GF-D8 (cell line): Measurements from ENCODE around the gene TMEM53.

ENCODE experiments used
- DNase-seq: peaks from one replicate; lab custom pipeline; 2025; lab: John Stamatoyannopoulos, UW

The TMEM53 gene

DNA sequence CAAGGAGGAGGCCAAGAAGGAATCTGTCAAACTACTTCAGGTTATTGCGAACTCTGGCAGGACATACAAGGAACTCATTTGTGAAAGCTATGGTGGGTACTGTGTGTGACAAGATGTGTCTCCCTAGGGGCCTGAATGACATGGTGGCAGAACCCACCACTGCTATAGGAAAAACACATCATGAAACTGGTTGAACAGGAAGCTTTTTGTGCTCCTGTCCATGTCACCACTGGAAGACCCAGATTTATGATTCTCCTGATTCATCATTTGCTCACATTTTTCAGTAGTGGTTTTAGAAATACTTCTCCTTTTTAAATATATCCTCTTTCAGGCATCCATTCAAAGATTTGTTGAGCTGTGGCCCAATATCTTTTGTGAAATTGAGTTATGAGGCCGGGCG is 23.9 kb upstream of the TMEM53 start:
- no peak for DNase-seq

DNA sequence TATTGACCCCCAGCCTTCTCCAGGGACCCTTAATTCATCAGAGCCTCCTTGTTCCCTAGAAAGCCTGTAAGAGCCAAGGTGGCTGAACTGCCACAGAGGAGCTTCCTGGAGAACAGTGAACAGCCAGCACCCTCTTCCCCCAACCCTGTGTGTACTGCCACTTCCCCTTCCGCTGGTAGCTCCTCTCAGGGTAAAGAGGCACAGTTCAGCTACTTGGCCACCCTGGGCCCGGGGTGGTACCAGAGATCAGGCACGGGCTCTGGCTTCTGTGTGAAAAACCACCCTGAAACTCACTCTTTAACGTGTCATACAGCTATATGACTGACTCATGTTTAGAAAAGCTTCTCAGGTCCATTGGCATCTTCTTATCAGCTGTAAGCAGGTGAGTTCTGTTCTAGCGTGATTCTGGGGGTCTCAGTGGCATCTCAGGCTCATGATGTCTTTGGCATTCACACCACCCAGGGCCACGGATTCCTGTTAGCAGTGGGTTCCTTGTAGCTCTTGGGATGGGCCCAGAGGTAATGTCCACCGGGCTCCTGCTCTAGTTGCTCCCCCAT is 22.6 kb upstream of the TMEM53 start:
- DNase-seq = peak; percentile 48

DNA sequence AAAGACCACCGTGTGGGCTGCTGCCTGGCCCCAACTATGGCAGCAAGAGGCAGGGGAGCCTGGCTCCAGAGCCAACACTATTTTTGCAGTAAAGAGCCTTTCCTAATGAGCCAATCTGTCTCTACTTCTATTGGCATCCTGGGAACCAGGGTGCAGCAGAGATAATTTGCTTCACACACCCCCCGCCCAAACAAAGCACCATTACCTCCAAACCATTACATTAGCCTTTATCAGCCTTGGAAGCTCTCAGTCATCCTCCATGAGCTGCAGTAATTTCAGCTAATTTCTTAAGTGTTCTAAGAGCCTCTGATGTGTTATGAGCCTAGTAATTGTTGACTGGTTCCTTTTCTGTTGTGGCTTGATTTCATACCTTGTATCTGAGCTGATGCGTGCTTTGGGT is 21.8 kb upstream of the TMEM53 start:
- no peak for DNase-seq

DNA sequence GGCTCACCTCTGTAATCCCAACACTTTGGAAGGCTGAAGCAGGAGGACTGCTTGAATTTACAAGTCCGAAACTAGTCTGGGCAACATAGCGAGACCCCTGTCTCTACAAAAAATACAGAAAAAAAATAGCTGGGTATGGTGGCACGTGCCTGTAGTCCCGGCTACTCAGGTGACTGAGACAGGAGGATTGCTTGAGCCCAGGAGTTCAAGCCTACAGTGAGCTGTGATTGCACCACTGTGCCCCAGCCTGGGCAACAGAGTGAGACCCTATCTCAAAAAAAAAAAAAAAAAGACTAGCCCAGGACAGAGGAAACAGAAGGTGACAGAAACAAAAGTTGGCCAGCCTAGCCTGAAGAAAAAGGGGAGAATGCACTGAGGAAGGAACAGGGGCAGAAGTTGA is 21.4 kb upstream of the TMEM53 start:
- no peak for DNase-seq

DNA sequence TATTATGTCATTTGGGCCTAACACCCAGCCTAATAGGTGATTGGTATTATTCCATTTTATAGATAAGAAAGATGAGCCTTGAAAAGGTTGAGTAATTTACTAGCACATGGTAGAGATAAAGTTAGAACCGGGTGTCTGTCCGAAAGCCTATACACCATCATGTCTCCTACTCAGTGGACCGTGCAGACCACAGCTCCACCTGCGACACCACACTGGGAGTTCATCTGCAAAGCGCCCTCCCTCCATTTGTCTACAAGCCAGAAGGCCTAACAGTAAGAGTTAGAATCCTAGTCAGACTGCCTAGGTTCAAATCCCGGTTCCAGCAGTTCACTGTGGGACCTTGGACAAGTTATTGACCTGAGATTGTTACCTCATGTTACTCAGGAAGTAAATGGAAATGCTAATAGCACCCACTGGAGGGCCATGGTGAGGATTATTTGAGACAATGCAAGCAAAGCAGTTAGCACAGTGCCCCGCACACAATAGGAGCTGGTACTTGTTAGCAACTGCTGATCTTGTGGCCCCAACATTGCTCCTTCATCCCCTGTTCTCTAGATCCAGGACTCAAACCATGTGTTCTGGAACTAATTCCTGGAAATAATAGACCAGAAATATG is 20.7 kb upstream of the TMEM53 start:
- no peak for DNase-seq

DNA sequence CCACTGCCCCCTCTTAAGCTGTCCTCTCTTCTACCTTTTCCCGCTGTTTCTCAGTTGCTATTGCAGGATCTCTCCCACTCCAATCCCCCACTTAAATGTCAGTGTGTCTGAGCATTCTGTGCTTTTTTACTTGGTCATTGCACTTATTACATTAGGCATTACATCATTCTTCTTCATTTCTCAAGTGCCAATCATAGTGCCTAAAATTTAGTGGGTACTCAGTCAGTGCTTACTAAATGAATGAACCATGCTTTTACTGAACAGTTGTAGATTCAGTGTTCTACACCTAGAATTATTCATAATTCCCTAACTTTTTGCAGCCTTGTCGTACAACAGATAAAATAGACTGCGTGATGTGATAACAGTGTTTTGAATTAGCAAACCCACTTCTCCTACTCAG is 19.6 kb upstream of the TMEM53 start:
- no peak for DNase-seq

DNA sequence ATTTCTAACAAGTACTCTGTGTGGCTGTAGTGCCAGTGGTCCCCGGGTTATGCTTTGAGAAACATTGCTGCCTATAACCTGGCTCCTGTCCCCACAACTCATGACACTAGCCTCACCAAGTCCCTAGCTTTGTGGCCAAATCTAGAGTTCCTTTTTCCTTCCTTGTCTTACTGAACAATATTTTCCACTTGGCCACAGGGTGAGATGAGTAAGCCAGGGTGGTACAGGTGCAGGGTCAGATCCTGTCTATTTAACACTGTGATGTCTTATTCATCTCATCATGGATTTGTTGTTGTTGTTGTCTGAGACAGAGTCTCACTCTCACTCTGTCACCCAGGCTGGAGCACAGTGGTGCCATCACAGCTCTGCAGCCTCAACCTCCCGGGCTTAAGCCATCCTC is 18.9 kb upstream of the TMEM53 start:
- DNase-seq = peak; percentile 38

- DNase-seq = no peak
Measured at GRCh38 chr1:44689447-44689765, 15.1 kb upstream of the TMEM53 start.

DNA sequence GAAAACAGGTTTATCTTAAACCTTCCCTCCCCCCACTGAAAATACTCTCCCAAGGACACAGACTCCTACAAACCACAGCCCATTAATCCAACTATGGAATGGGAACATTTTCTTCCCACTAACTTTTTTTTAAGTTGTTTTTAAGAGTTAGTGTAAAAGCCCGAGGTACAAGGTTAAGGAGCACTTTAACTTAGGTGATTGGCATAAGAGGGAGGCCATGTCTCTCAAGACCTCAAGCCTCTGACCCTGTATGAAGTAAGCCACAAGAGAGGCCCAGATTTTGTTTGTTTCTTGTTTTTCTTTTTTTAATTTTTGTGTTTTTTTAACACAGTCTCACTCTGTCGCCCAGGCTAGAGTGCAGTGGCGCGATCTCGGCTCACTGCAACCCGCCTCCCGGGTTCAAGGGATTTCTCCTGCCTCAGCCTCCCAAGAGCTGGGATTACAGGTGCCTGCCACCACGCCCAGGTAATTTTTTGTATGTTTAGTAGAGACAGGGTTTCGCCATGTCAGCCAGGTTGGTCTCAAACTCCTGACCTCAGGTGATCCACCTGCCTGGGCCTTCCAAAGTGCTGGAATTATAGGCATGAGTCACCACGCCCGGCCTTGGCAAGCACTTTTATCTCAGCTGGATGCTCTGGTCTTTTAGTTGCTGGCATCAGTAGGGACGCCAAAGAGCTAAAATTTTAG is 14.6 kb upstream of the TMEM53 start:
- no peak for DNase-seq

DNA sequence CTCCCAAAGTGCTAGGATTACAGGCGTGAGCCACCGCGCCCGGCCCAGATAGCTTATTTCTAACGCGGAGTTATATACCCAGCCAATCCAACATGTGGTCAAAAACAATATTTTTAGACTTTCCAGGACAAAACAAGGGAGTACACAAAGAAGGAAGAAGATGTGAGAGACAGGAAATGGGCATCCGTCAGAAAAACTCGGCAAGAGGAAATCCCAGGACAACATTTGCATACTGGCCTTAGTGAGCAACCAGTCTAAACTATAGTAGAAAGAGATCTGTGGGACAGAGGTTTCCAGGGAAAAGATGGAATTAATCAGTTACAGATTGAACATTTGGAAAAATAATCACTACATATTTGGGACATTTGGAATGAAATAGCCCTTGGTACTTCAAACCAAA is 11.6 kb upstream of the TMEM53 start:
- no peak for DNase-seq

- no peak for DNase-seq
Measured at GRCh38 chr1:44685218-44685617, 10.9 kb upstream of the TMEM53 start.

- peak; percentile 85 for DNase-seq
Measured at GRCh38 chr1:44684525-44684924, 10.2 kb upstream of the TMEM53 start.

DNA sequence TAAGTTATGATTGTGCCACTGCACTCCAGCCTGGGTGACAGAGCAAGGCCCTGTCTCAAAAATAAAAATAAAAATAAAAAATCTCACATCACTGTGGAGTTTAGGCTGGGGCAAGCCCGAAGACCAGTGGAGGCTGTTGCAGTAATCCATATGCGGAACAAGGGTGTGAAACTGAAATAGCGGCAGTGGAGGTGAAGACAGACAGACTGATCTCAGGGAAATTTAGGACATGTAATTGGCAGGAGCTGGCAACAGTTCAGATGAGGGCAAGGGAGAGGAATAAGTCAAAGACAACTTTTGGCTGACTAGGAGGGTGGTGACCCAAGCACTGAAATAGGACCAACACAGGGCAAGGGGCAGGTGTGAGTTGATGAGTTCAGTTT is 8.6 kb upstream of the TMEM53 start:
- DNase-seq = no peak

- peak; percentile 17 for DNase-seq
Measured at GRCh38 chr1:44681905-44682882, 7.9 kb upstream of the TMEM53 start.

DNA sequence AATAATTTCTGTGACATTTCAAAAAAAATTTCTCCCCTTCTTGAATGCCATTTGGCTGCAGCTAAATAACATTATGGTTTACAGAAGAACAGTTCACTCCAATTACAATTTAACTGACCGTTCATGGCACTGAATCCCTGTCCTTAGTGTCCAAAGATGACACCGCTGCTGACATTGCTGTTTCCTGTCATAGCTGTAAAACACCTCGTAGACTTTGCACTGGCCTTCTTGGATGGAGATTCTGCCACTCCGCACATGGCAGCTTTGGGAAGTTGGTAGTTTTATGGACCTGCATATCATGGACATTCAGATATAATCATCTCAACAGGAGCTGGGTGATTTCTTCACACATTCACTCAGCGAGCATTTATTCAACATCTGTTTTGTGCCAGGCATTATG is 5.2 kb upstream of the TMEM53 start:
- DNase-seq = no peak

GRCh38 chr1:44678626-44679025 is 4.3 kb upstream of the TMEM53 start:
- no peak for DNase-seq

- DNase-seq = no peak
Measured at GRCh38 chr1:44678120-44678519, 3.8 kb upstream of the TMEM53 start.

DNA sequence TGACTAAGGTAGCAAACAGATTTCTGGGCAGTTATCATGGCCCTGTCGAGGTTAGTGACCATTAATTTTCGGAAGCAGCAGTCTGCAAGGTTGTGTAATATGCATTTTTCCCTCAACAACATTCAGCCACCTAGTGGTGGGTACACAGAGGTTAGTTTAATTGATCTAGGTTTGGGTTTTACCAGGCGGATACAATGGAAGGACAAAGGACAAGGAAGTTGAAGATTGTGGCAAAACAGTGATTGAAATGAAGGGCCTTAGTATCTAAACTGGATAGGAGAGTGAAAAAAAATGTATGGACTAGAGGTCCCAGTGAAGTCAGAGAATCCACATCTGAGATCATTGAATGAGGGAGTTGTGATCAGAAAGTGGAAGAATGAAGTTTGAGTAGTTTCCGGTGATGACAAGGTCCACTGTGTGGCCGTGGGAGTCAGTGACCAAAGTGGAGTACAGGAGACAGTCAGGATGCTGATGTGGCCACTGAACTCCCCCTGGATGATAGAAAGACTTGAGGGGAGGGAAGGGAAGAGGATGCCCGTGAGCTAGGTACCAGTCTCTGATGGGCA is 3.0 kb upstream of the TMEM53 start:
- peak; percentile 66 for DNase-seq

GRCh38 chr1:44676484-44677200 is 2.4 kb upstream of the TMEM53 start:
- DNase-seq = peak; percentile 93

DNA sequence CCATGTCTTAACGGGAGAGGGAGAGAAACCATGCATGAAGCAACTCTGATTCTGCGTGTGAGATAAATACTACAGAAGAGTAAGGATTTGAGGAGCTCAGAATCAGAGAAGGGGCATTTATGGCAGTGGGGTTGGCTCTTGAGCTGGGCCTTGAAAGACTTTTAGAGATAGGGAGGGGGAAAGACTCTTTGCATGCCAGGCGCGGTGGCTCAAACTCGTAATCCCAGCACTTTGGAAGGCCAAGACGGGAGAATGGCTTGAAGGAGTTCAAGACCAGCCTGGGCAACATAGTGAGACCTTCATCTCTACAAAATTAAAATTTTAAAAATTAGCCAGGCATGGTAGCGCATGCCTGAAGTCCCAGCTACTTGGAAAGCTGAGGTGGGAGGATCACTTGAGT is 905 bp upstream of the TMEM53 start:
- DNase-seq = no peak

- DNase-seq = no peak
Measured at GRCh38 chr1:44673675-44674112, 587 bp downstream of the TMEM53 start.
